Measurements from ENCODE around the gene NHERF2. TPM values are rescaled to one million over a fixed set of nuclear protein-coding genes. Genes with fewer than 3 reads are reported as not detected.

Gene NHERF2
- total RNA-seq, 4 donors from 2014 or later = 52.8 to 166 (median 84.9) TPM

GRCh38 chr16:2070576-2071453 is 44.1 kb downstream of the NHERF2 start:
- DNase-seq (ENCODE audit: low spot score) = no peak
- ATAC-seq (ENCODE audit: low FRiP score) = peak; percentile 30
- no peak for TF ChIP-seq CTCF (IDR thresholded peaks at IDR 0.05)

- TF ChIP-seq CTCF (IDR thresholded peaks at IDR 0.05) = no peak
- DNase-seq (ENCODE audit: low spot score) (no peak), ATAC-seq (ENCODE audit: low FRiP score) (no peak)
These were observed 44.9 kb downstream of the NHERF2 start for GRCh38 chr16:2071454-2072202.

- TF ChIP-seq CTCF (IDR thresholded peaks at IDR 0.05) = no peak
- DNase-seq (ENCODE audit: low spot score) (no peak), ATAC-seq (ENCODE audit: low FRiP score) (no peak)
These were observed 46.2 kb downstream of the NHERF2 start for GRCh38 chr16:2072926-2073325.

GRCh38 chr16:2074071-2074470 is 47.4 kb downstream of the NHERF2 start:
- no peak for ATAC-seq (ENCODE audit: low FRiP score)
- TF ChIP-seq CTCF (IDR thresholded peaks at IDR 0.05) = no peak

GRCh38 chr16:2075631-2076030 is 48.9 kb downstream of the NHERF2 start:
- ATAC-seq (ENCODE audit: low FRiP score) = no peak
- no peak for TF ChIP-seq CTCF (IDR thresholded peaks at IDR 0.05)

More at GRCh38 chr16:2074071-2074470, 47.4 kb downstream of the NHERF2 start:
- DNase-seq (ENCODE audit: low spot score) = no peak

GRCh38 chr16:2076072-2076865 is 49.6 kb downstream of the NHERF2 start:
- no peak for DNase-seq (ENCODE audit: low spot score)
- no peak for TF ChIP-seq CTCF (IDR thresholded peaks at IDR 0.05)
- ATAC-seq (ENCODE audit: low FRiP score) = peak; percentile 4

More at GRCh38 chr16:2075631-2076030, 48.9 kb downstream of the NHERF2 start:
- no peak for DNase-seq (ENCODE audit: low spot score)

Data from omental fat pad (tissue), 4 donors.